Measurements from ENCODE around the gene MVB12B. TPM values are rescaled to one million over a fixed set of nuclear protein-coding genes. Genes with fewer than 3 reads are reported as not detected.

The MVB12B gene
- total RNA-seq, 1 donor: 5.4 TPM

GRCh38 chr9:126478216-126478981, 151.8 kb downstream of the MVB12B start:
- no peak overlapping the region for H3K27ac ChIP-seq (ENCODE audit: low read depth, low read length)
- H3K36me3 ChIP-seq (ENCODE audit: insufficient read depth, low read length): no peaks in the 10 kb centered on the region
- no peak for TF ChIP-seq CTCF (IDR thresholded peaks at IDR 0.05; ENCODE audit: extremely low read depth, low read depth, low read length)
- no peaks in the 10 kb centered on the region for H3K9me3 ChIP-seq (ENCODE audit: low read depth, low read length)
- H4K20me1 ChIP-seq (ENCODE audit: insufficient read depth, low read length): no peaks in the 10 kb centered on the region
- H3K27me3 ChIP-seq (ENCODE audit: insufficient read depth, low read length): no peaks in the 10 kb centered on the region
- H3K4me2 ChIP-seq (ENCODE audit: insufficient read depth, low read length): no peak overlapping the region
- H3K79me2 ChIP-seq (ENCODE audit: insufficient read depth, low read length): no peaks in the 10 kb centered on the region
- peaks cover 39% of the 10 kb centered on the region for H3K4me1 ChIP-seq (ENCODE audit: insufficient read depth, low read length)
- no peak for DNase-seq (ENCODE audit: insufficient read length, low spot score, missing footprints)
- H2AFZ ChIP-seq (ENCODE audit: low read length): no peak overlapping the region
- H3K4me3 ChIP-seq (ENCODE audit: insufficient read depth, low read length): no peak overlapping the region

GRCh38 chr9:126479515-126479914, 152.9 kb downstream of the MVB12B start:
- DNase-seq (ENCODE audit: insufficient read length, low spot score, missing footprints): no peak

GRCh38 chr9:126480813-126481212, 154.2 kb downstream of the MVB12B start:
- H3K79me2 ChIP-seq (ENCODE audit: insufficient read depth, low read length): no peaks in the 10 kb centered on the region
- H2AFZ ChIP-seq (ENCODE audit: low read length): no peak overlapping the region
- no peaks in the 10 kb centered on the region for H3K9me3 ChIP-seq (ENCODE audit: low read depth, low read length)
- TF ChIP-seq CTCF (IDR thresholded peaks at IDR 0.05; ENCODE audit: extremely low read depth, low read depth, low read length): no peak
- H3K27me3 ChIP-seq (ENCODE audit: insufficient read depth, low read length): no peaks in the 10 kb centered on the region
- no peak overlapping the region for H3K4me2 ChIP-seq (ENCODE audit: insufficient read depth, low read length)
- H3K4me3 ChIP-seq (ENCODE audit: insufficient read depth, low read length): no peak overlapping the region
- H3K4me1 ChIP-seq (ENCODE audit: insufficient read depth, low read length): peaks cover 15% of the 10 kb centered on the region
- H3K27ac ChIP-seq (ENCODE audit: low read depth, low read length): no peak overlapping the region
- no peak for DNase-seq (ENCODE audit: insufficient read length, low spot score, missing footprints)
- H4K20me1 ChIP-seq (ENCODE audit: insufficient read depth, low read length): no peaks in the 10 kb centered on the region
- no peaks in the 10 kb centered on the region for H3K36me3 ChIP-seq (ENCODE audit: insufficient read depth, low read length)

More at GRCh38 chr9:126479515-126479914, 152.9 kb downstream of the MVB12B start:
- Histone ChIP-seq H2AFZ (ENCODE audit: low read length) (no peak overlapping the region), H3K36me3 (ENCODE audit: insufficient read depth, low read length) (no peaks in the 10 kb centered on the region), H3K4me2 (ENCODE audit: insufficient read depth, low read length) (no peak overlapping the region), H4K20me1 (ENCODE audit: insufficient read depth, low read length) (no peaks in the 10 kb centered on the region), H3K9me3 (ENCODE audit: low read depth, low read length) (no peaks in the 10 kb centered on the region), H3K27ac (ENCODE audit: low read depth, low read length) (no peak overlapping the region), H3K79me2 (ENCODE audit: insufficient read depth, low read length) (no peaks in the 10 kb centered on the region), H3K4me1 (ENCODE audit: insufficient read depth, low read length) (peaks cover 28% of the 10 kb centered on the region), H3K4me3 (ENCODE audit: insufficient read depth, low read length) (no peak overlapping the region), H3K27me3 (ENCODE audit: insufficient read depth, low read length) (no peaks in the 10 kb centered on the region)
- TF ChIP-seq CTCF (IDR thresholded peaks at IDR 0.05; ENCODE audit: extremely low read depth, low read depth, low read length): no peak

- Histone ChIP-seq H3K4me3 (ENCODE audit: insufficient read depth, low read length) (peak overlapping the region; percentile 30), H3K4me1 (ENCODE audit: insufficient read depth, low read length) (peaks cover 13% of the 10 kb centered on the region), H3K4me2 (ENCODE audit: insufficient read depth, low read length) (peak overlapping the region; percentile 68), H3K27me3 (ENCODE audit: insufficient read depth, low read length) (no peaks in the 10 kb centered on the region), H4K20me1 (ENCODE audit: insufficient read depth, low read length) (no peaks in the 10 kb centered on the region), H3K36me3 (ENCODE audit: insufficient read depth, low read length) (no peaks in the 10 kb centered on the region), H3K27ac (ENCODE audit: low read depth, low read length) (peak overlapping the region; percentile 21), H2AFZ (ENCODE audit: low read length) (peak overlapping the region; percentile 2), H3K9me3 (ENCODE audit: low read depth, low read length) (no peaks in the 10 kb centered on the region), H3K79me2 (ENCODE audit: insufficient read depth, low read length) (no peaks in the 10 kb centered on the region)
- DNase-seq (ENCODE audit: insufficient read length, low spot score, missing footprints): no peak
- no peak for TF ChIP-seq CTCF (IDR thresholded peaks at IDR 0.05; ENCODE audit: extremely low read depth, low read depth, low read length)
These were observed 155.2 kb downstream of the MVB12B start for GRCh38 chr9:126481862-126482261.
